HG02884 (cell line): ENCODE results near the gene ABCC8.

Experiments used
- ATAC-seq: cut with Tn5 transposase; IDR thresholded peaks from one replicate; pipeline ENCODE4 v1.9.1; 2021; ENCODE audit warnings: mild to moderate bottlenecking, moderate library complexity; ENCODE audit not compliant: unreplicated experiment

The ABCC8 gene

GRCh38 chr11:17389957-17390649 is 86.5 kb downstream of the ABCC8 start:
- ATAC-seq, result no peak

GRCh38 chr11:17389211-17389956 is 87.3 kb downstream of the ABCC8 start:
- ATAC-seq, result peak; percentile 54

GRCh38 chr11:17388609-17389210 is 87.9 kb downstream of the ABCC8 start, which contains the start of gene KCNJ11:
TSS of gene KCNJ11 (minus strand) at chr11:17388659. CDS start at chr11:17388091, 568 bp downstream.
- ATAC-seq, result peak; percentile 29

GRCh38 chr11:17387811-17388210 is 88.8 kb downstream of the ABCC8 start:
- no peak for ATAC-seq

GRCh38 chr11:17387254-17387653 is 89.4 kb downstream of the ABCC8 start:
- ATAC-seq, result no peak

- peak; percentile 69 for ATAC-seq
These were observed 90.1 kb downstream of the ABCC8 start for GRCh38 chr11:17386331-17387084.

- no peak for ATAC-seq
These were observed 90.7 kb downstream of the ABCC8 start for GRCh38 chr11:17385926-17386325.

- no peak for ATAC-seq
These were observed 91.2 kb downstream of the ABCC8 start for GRCh38 chr11:17385492-17385891.

- no peak for ATAC-seq
These were observed 92.6 kb downstream of the ABCC8 start for GRCh38 chr11:17384002-17384511.

GRCh38 chr11:17383461-17383860 is 93.2 kb downstream of the ABCC8 start:
- ATAC-seq, result no peak

GRCh38 chr11:17382046-17382728 is 94.5 kb downstream of the ABCC8 start:
- ATAC-seq, result no peak

- no peak for ATAC-seq
These were observed 95.5 kb downstream of the ABCC8 start for GRCh38 chr11:17381156-17381555.

GRCh38 chr11:17379383-17380180 is 97.1 kb downstream of the ABCC8 start:
- no peak for ATAC-seq

- no peak for ATAC-seq
These were observed 98.0 kb downstream of the ABCC8 start for GRCh38 chr11:17378655-17379054.

GRCh38 chr11:17376493-17376892 is 100.2 kb downstream of the ABCC8 start:
- ATAC-seq, result no peak

GRCh38 chr11:17375547-17375946 is 101.1 kb downstream of the ABCC8 start:
- no peak for ATAC-seq

GRCh38 chr11:17371614-17372013 is 105.0 kb downstream of the ABCC8 start:
- no peak for ATAC-seq

GRCh38 chr11:17369684-17370243 is 106.9 kb downstream of the ABCC8 start:
- ATAC-seq, result no peak

- ATAC-seq, result no peak
These were observed 107.6 kb downstream of the ABCC8 start for GRCh38 chr11:17369094-17369493.
